Measurements from ENCODE around the gene ZNF554.

Gene ZNF554

GRCh38 chr19:2827840-2828489 lies 8.3 kb downstream of the ZNF554 start:
- no peak for DNase-seq (ENCODE audit: low spot score)

- DNase-seq (ENCODE audit: low spot score): no peak
Measured at GRCh38 chr19:2834294-2834871, 14.7 kb downstream of the ZNF554 start.

GRCh38 chr19:2837430-2837829 lies 17.8 kb downstream of the ZNF554 start:
- DNase-seq (ENCODE audit: low spot score): no peak

GRCh38 chr19:2840794-2841791 lies 21.4 kb downstream of the ZNF554 start, which contains the start of gene ZNF555:
Gene ZNF555, plus strand, starts transcription at chr19:2841475. Its CDS starts 98 bp downstream, at chr19:2841573.
- DNase-seq (ENCODE audit: low spot score): peak; percentile 95

GRCh38 chr19:2841855-2842574 lies 22.3 kb downstream of the ZNF554 start:
- no peak for DNase-seq (ENCODE audit: low spot score)

- DNase-seq (ENCODE audit: low spot score): no peak
Measured at GRCh38 chr19:2845107-2845506, 25.4 kb downstream of the ZNF554 start.

- DNase-seq (ENCODE audit: low spot score): no peak
Measured at GRCh38 chr19:2846180-2846894, 26.7 kb downstream of the ZNF554 start.

- DNase-seq (ENCODE audit: low spot score): no peak
Measured at GRCh38 chr19:2847507-2847906, 27.8 kb downstream of the ZNF554 start.

- DNase-seq (ENCODE audit: low spot score): no peak
Measured at GRCh38 chr19:2848616-2849015, 28.9 kb downstream of the ZNF554 start.

- no peak for DNase-seq (ENCODE audit: low spot score)
Measured at GRCh38 chr19:2850256-2850925, 30.7 kb downstream of the ZNF554 start.

- DNase-seq (ENCODE audit: low spot score): no peak
Measured at GRCh38 chr19:2852598-2852997, 32.9 kb downstream of the ZNF554 start.

GRCh38 chr19:2853015-2853606 lies 33.4 kb downstream of the ZNF554 start:
- DNase-seq (ENCODE audit: low spot score): no peak

GRCh38 chr19:2854849-2855248 lies 35.2 kb downstream of the ZNF554 start:
- DNase-seq (ENCODE audit: low spot score): no peak

GRCh38 chr19:2856457-2857050 lies 36.9 kb downstream of the ZNF554 start:
- no peak for DNase-seq (ENCODE audit: low spot score)

- DNase-seq (ENCODE audit: low spot score): no peak
Measured at GRCh38 chr19:2858864-2859263, 39.2 kb downstream of the ZNF554 start.

- no peak for DNase-seq (ENCODE audit: low spot score)
Measured at GRCh38 chr19:2863816-2864215, 44.1 kb downstream of the ZNF554 start.

- no peak for DNase-seq (ENCODE audit: low spot score)
Measured at GRCh38 chr19:2865334-2866100, 45.8 kb downstream of the ZNF554 start.

GRCh38 chr19:2866495-2867024 lies 46.9 kb downstream of the ZNF554 start:
- no peak for DNase-seq (ENCODE audit: low spot score)

All from SW480 (cell line).